LHCN-M2 (cell line): Measurements from ENCODE around the gene FRMD4A. TPM values are rescaled to one million over a fixed set of nuclear protein-coding genes. Genes with fewer than 3 reads are reported as not detected.
"Not testable (repeated sequence)": the region's sequence is repeated elsewhere in the genome, so short reads cannot be mapped to it uniquely, and the experiment has no call there.

Experiments used
- DNase-seq: peaks from one replicate; pipeline ENCODE4 v3.0.0-alpha.2; 2012; ENCODE audit warnings: low read depth
- total RNA-seq: library from RNA; depleted of rRNA; stranded (reverse); fragments of >200 nt; gene quantifications from 2 replicates; pipeline ENCODE4 v1.2.3, GENCODE V29; 2014

The FRMD4A gene
- total RNA-seq, 1 experiment from 2014 or later, result 34.8 TPM

DNA sequence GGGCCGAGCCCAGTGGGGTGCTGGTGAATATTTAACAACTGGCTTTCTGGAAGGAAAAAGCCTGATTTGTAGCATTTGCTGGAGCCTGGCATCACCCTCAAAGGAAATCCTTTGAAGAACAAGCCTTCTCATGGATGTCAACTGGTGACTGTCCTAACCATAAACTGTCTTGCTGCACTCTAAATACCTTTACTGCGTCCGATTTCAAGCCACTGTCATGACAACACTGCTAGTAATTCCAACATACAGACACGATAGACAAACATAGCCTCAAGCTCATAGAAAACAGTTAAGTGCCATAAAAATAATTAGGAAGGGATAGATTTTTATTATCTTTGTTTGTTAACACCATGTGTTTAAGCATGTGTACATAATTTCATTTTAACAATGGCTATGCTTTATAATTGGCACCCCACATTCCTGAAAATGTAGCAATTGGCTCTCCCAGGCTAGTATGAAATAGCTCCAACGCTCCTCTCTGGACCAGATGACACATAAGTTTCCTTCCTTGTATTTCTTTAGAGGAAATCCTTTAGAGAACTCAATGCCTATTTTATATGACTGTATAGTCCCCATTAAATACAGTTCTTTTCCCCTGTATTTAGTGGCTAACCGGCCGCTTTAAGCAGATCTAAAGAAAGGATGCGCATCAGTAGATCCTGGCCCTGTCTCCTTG, 470.6 kb downstream of the FRMD4A start:
- peak; percentile 23 for DNase-seq

- no peak for DNase-seq
Measured at GRCh38 chr10:13858709-13859108, 472.0 kb downstream of the FRMD4A start.

GRCh38 chr10:13857451-13857850, 473.3 kb downstream of the FRMD4A start:
- no peak for DNase-seq

GRCh38 chr10:13853854-13854253, 476.9 kb downstream of the FRMD4A start:
- DNase-seq, result peak; percentile 19

DNA sequence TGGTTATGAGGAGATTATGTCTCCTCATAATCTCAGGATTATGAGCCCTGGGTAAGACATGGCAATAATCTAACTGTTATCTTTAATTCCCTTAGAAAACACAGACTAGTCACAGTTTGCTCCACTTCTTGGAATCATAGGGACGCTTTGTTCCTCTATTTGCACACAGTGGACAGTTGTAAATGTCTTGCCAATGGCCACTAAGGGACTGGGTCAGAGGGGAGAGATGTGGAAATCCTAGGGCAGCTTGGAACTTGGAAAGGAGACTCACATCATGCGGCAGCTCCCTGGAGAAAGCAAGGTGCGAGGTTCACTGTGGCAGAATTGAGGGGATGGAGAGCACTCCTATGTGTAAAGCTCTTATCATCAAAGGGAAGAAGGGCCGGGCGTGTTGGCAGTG, 477.9 kb downstream of the FRMD4A start:
- DNase-seq, result no peak

DNA sequence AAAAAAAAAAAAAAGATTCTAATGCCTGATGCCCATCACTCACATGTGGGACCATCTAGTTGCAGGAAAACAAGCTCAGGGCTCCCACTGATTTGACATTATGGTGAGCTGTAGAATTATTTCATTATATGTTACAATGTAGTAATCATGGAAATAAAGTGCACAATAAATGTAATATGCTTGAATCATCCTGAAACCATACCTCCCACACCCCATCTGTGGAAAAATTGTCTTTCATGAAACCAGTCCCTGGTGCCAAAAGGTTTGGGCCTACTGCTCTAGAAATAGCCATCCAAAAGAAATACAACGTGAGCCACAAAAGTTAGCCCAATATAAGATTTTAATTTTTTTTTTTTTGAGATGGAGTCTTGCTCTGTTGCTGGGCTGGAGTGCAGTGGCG, 478.8 kb downstream of the FRMD4A start:
- DNase-seq, result no peak

DNA sequence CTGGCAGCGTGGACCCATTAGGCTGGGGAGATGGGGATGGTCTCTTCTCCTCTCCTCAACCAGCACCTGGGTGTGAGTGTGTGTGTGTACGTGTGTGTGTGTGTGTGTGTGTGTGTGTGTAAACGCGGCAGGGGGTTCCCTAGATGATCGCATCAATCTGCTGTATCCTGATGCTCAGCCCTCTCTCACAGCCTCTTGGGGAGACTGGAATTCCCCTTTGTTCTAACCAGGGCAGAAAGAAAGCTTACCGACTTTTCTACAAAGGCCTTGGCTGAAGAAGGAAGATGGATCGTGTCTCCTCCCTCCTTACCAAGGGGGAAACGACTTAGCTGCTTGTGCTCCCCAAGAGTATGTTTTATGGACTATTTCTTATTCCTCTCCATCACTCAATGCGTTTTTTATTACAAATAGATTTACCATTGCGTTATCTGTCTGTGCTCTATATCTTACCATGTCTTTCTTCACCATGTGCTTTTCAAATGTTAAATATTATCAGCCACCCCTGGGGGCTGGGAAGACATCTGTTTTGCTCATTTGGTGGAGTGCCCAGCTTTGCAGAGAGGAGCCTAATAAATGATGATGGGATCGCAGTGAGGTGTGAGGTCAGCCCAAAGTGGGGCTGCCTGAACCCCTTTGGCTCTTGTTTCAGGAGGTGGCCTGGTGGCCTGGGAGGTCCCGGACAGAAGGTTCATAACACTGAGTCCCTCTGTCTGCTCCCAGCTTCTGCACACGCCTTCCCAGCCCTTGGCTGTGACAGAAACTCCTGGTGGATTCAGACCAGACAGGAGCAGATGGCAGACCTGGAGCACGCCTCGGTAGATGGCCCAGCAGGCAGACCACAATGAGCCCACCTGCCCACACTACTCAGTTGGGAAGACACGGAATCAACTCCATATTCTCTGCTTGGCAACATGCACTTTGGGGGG, 481.9 kb downstream of the FRMD4A start:
- DNase-seq, result no peak

DNA sequence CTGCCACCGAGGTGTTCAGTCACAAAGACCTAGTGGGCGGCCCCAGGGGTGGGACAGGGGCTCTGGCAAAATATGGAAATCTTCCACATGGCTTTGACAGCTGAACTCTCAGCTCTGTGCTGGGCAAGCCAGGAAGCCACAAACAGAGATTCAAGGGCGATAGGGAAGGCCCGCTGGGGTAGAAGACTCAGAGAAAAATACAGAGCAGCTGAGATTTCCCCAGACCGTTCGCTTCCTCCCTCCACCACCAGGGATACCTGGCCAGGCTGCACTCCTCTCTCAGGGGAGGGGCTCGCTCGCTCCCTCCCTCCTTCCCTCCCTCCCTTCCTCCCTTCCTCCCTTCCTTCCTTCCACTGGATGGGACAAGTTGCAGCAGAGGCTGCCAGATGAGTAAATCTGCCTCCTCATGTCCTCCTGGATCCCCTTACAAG, 483.5 kb downstream of the FRMD4A start:
- DNase-seq, result no peak

DNA sequence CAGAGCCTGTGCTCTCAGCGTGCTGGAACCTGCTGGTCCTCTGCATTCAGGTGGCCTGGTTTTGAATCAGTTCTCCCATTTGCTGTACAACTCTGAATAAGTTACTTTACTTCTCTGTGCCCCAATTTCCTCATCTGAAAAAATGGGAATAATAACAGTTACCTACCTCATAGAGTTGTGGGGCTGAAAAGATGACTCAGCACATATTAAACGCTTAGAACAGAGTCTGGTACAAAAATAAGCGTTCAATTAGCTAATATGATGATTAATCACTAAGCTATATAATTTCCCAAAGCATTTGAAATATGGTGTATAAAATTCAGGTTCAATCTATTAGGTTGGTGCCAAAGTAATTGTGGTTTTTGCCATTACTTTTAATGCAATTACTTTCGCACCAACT, 484.8 kb downstream of the FRMD4A start:
- no peak for DNase-seq

- no peak for DNase-seq
Measured at GRCh38 chr10:13844651-13845050, 486.1 kb downstream of the FRMD4A start.

GRCh38 chr10:13842117-13842516, 488.6 kb downstream of the FRMD4A start:
- DNase-seq, result no peak

DNA sequence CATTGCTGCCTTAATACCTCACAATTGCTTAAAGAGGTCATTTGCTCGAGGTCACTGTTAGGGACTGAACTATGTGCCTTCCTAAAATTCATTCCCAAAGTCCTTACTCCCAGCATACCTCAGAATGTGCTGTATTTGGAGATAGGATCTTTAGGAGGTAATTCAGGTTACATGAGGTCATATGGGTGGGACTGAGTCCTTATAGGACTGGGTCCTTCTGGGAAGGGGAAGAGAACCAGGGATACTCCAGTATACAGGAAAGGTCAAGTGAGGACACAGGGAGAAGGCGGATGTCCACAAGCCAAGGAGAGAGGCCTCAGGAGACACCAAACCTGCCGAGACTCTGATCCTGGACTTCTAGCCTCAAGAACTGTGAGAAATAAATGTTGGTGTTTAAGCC, 490.7 kb downstream of the FRMD4A start:
- peak; percentile 15 for DNase-seq

- DNase-seq, result peak; percentile 86
Measured at GRCh38 chr10:13839430-13839990, 491.2 kb downstream of the FRMD4A start.

GRCh38 chr10:13839030-13839429, 491.7 kb downstream of the FRMD4A start:
- DNase-seq, result no peak

- no peak for DNase-seq
Measured at GRCh38 chr10:13837966-13838365, 492.8 kb downstream of the FRMD4A start.

DNA sequence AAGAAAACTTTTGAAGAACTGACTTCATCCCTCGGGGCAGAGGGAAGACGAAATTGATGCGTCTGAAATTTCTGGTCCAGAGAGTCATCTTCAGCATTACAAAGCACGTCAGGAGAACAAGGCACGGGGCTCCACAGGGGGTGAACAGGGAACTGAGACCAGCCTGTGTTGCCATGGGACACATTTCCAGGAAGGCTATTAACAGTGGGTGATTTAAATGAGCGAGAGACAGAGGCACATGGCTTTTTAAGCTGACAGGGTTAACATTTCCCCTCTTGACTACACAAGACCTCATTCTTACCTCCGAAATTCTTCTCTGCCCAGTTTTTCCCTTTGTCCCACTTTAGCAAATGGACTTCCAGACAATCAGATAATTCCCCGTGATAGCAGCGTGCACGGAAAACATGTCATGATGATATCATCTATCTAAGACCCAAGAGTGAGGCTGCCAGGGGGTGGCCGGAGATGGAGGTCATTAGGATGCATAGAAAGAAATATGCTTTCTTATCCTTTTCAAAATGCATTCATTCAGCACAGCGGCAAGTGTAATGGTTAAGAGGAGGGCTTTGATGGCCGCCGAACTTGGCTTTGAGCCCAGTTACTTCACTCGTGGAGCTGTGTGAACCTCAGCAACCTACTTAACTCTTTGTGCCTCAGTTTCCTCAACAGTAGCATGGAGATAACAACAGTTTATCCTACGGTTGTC, 496.0 kb downstream of the FRMD4A start:
- DNase-seq, result no peak

GRCh38 chr10:13831711-13832141, 499.0 kb downstream of the FRMD4A start:
- peak; percentile 13 for DNase-seq

DNA sequence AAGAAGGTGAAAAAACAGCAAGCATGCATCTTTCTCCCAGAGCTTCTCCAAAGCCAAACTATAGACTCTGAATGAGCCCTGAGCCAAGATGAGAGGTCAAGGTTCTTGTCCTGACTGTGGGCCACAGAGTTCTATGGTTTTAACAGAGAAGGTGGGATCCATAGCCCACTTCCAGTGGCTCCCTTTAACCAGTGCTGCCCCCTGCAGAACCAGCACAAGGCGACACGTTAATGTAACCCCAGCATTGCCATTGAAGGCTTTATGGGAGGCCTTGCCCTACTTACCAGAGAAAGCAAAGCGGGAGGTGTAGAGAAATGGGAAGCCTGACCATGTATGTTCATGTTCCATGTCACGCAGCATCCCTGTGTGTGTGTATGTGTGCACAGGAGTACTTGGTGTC, 500.3 kb downstream of the FRMD4A start:
- no peak for DNase-seq

DNA sequence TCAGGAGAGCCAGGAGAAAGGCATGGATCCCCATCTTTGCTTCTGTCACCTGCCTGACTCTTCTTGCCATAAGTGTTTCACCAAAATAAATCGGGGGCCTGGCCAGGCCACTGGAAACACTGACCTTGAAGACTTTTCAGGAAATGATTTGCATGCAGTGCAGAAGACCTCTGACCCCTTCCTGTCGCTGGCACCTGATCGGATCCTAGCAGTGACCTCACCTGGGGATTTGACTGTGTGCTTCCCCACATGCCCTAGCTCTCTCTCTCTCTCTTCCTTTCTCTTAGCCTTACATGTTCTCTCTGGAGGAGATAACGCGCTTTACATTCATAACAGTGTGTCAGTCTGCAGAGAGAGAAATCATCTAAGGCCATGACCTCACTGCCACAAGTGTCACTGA, 500.9 kb downstream of the FRMD4A start:
- no peak for DNase-seq

DNA sequence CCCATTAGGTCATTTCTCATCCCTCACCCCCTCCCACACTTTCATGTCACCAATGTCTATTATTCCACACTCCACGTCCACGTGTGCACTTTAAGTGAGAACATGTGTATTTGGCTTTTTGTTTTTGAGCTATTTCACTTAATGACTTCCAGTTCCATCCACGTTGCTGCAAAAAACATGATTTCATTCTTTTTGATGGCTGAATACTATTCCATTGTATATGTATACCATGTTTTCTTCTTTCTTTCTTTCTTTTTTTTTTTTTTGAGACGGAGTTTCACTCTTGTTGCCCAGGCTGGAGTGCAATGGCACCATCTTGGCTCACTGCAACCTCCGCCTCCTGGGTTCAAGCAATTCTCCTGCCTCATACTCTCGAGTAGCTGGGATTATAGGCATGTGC, 502.4 kb downstream of the FRMD4A start:
- DNase-seq, result not testable (repeated sequence)

- no peak for DNase-seq
Measured at GRCh38 chr10:13827076-13827797, 503.5 kb downstream of the FRMD4A start.
